HG03280 (cell line): Measurements from ENCODE around the gene LCE1F.

Source experiments
- ATAC-seq: cut with Tn5 transposase; IDR thresholded peaks from one replicate; pipeline ENCODE4 v1.9.1; 2021; ENCODE audit warnings: mild to moderate bottlenecking, moderate library complexity; ENCODE audit not compliant: unreplicated experiment

LCE1F gene

DNA sequence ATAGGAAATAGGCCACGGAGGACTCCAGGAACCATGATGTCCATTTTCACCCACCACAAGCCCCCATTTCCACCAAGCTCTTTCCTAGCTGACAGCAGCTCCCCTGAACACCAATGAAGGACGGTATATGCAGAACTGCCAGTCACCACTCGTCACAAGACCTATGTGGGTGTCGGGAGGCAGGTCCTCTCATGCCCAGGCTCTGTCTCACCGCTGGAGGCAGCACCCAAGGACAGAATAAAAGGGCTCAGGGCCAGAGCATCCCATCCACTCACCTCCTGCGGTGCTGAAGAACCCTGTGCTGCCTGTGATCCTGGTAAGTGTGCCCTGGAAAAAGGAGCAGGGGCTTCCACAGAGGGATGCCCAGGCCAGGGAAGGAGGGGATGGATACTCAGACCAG lies at the start of gene LCE1F:
TSS of gene LCE1F (plus strand) at position 266 of the 400 bp plus-strand sequence. CDS start 1,232 bp downstream, outside the sequence.
- ATAC-seq: no peak

DNA sequence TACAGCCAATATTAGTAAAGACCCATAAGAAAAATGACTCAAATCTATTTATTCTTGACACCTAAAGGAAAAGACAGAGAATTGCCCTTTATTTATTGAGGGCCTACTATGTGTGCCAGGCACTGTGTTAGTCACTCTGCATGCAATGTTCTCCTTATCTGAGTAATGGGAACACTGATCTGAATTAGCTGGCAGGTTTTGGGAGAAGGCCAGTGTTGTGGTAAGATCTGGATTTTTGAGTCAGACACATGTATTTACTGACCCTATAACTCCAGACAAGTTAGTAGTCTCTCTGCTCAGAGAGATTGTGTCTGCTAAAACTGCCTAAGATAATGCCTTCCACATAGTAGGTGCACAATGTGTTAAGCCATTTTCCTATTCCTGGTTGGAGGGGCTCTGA lies 49.7 kb upstream of the LCE1F start:
- ATAC-seq: no peak

GRCh38 chr1:152728986-152729385 lies 46.0 kb upstream of the LCE1F start:
- no peak for ATAC-seq

- no peak for ATAC-seq
Observed at GRCh38 chr1:152735648-152736047, 39.3 kb upstream of the LCE1F start.

DNA sequence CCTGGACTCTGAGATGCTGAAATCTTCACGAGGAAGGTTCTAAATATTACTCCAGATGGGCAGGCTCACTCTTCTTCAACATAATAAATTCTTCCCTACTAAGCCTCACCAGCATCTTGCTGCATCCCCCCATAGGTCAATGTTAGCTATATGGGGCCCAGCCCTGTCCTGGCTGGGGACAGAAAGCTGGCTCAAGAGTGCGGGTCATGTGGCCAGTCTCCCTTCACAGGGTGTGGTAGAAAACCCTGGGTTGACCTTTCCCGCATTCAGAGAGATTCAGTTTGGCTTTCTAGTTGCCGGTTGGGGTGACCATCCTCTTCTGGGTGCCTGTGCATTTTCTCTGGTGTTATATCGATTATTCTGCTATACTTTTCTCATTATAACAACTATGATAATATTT lies 36.9 kb upstream of the LCE1F start:
- ATAC-seq: no peak

DNA sequence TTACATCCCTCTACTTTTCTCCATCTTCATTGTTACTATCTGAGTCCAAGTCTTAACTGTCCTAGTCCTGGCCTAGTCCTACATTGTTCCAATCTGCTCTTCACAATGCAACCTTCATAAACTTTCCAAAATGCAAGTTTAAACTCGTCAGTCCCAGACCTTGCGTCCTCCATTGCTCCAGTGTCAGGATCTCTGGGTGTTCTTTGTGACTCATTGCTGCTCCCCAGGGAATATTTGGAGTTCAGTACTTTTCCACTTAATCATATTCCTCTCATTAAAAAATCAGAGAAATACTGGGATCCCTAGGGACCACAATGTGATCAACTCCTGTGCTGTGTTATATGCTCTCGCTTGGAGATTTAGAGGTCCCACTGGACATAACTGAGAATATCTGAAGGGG lies 35.1 kb upstream of the LCE1F start:
- ATAC-seq: no peak

DNA sequence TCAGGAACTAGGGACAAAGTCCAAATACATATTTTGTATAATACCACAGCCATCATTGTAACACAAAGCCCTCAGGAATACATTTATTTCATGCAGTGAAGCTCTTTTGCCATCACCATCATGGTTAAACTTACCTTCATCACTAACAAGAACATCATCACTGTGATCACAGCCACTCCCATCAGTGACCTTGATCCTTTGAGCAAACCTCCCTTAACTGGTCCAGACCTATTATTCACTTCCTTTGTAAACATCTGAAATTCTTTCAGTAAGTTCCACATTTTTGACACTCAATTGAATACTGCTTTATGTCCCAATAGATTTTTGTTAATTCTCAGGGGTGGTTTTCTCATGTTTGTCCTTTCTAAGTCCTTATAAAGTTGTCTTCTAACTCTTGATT lies 33.3 kb upstream of the LCE1F start:
- no peak for ATAC-seq

GRCh38 chr1:152743371-152744145 lies 31.4 kb upstream of the LCE1F start:
- ATAC-seq: no peak

DNA sequence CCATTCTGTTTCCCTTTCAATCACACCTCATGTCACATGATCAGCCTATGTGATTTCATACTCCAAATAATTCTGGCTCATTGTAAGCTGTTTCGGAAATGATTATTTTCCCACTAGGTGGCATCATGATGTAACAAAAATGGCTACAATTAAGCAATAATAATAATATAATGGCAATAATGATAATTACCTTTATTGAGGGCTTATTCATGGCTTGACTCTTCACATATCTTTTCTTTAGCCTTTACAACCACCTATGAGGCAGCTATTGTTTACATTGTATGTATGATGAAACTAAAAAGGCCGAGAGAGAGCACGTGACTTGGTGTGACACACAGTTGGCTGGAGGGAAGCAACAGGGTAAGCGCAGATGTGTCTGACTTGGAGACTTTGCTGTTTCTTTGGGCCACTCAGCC lies 29.6 kb upstream of the LCE1F start:
- no peak for ATAC-seq

- ATAC-seq: no peak
Observed at GRCh38 chr1:152745765-152746444, 29.0 kb upstream of the LCE1F start.

- no peak for ATAC-seq
Observed at GRCh38 chr1:152747831-152748230, 27.1 kb upstream of the LCE1F start.

- ATAC-seq: no peak
Observed at GRCh38 chr1:152752225-152752624, 22.7 kb upstream of the LCE1F start.

GRCh38 chr1:152753586-152753985 lies 21.4 kb upstream of the LCE1F start:
- ATAC-seq: no peak

- ATAC-seq: no peak
Observed at GRCh38 chr1:152756872-152757271, 18.1 kb upstream of the LCE1F start.

- no peak for ATAC-seq
Observed at GRCh38 chr1:152757747-152758146, 17.2 kb upstream of the LCE1F start, which contains the start of gene KPRP. TSS of gene KPRP (plus strand) at chr1:152758025. CDS start at chr1:152759589, 1,564 bp downstream.

GRCh38 chr1:152758636-152759035 lies 16.3 kb upstream of the LCE1F start:
- no peak for ATAC-seq

- no peak for ATAC-seq
Observed at GRCh38 chr1:152759453-152760173, 15.3 kb upstream of the LCE1F start.

DNA sequence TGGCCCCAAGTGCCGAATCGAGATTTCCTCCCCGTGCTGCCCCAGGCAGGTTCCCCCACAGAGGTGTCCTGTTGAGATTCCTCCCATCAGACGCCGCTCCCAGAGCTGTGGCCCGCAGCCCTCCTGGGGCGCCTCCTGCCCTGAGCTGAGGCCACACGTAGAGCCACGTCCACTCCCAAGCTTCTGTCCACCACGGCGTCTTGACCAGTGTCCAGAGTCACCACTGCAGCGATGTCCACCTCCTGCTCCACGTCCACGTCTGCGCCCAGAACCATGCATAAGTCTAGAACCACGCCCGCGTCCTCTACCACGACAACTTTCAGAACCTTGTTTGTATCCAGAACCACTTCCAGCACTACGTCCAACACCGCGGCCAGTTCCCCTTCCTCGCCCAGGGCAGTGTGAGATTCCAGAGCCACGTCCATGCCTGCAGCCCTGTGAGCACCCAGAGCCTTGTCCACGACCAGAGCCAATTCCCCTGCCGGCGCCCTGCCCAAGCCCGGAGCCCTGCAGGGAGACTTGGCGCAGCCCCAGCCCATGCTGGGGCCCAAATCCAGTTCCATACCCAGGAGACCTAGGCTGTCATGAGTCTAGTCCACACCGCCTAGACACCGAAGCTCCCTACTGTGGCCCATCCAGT lies 14.3 kb upstream of the LCE1F start:
- ATAC-seq: no peak

- no peak for ATAC-seq
Observed at GRCh38 chr1:152761609-152762213, 13.2 kb upstream of the LCE1F start.

DNA sequence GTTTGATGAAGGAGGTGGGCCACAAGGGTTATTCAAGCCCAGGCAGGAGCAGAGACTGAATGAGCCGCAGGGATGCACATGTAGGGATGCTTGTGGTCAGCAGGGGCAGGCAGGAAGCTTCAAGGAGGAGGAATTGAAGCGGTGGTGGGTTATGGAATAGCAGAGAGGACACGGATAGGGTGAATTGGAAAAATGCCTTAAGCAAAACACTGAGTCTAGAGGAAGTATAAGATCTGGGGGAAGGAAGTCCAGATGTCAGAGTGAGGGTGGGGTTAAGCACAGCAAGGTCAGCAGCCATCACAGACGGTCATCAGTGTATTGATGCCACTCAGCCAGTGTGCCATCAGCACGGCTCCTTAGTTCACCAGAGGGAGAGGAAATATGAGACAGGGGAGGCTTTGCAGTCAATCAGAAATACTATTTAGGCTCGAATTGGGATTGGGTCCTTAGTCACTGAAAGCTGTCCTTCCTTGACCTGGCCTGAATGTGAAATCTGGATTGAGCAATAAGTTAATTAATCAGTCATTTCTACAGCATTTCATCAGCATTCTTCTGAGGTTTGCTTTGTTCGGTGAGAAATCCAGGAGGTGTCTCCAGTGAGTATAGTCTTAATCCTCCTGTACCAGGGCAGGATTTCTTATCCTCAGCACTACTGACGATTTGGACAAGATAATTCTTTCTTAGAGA lies 6.0 kb upstream of the LCE1F start:
- no peak for ATAC-seq
